Fibroblast of lung (primary cell): ENCODE results near the gene PRSS50. TPM values are rescaled to one million over a fixed set of nuclear protein-coding genes. Genes with fewer than 3 reads are reported as not detected.

ENCODE experiments used
- DNase-seq, 2 donors: peaks; one replicate each; pipeline versions ENCODE4 v3.0.0 to v3.0.0-alpha.2; 2010; ENCODE audit warnings: low read depth in 2 of 2
- H2AFZ ChIP-seq: 2 replicates; pipeline ENCODE4 v1.5.1; 2012; ENCODE audit warnings: low read length, control low read depth, inconsistent platforms
- H3K27ac ChIP-seq: 2 replicates; pipeline ENCODE4 v1.5.1; 2011; ENCODE audit warnings: low read length, control low read depth; ENCODE audit not compliant: insufficient read depth
- H3K27me3 ChIP-seq: 2 replicates; pipeline ENCODE4 v1.5.1; 2011; ENCODE audit warnings: mild to moderate bottlenecking, low read length; ENCODE audit not compliant: control insufficient read depth, insufficient read depth
- H3K36me3 ChIP-seq: 2 replicates; pipeline ENCODE4 v1.5.1; 2011; ENCODE audit warnings: low read length; ENCODE audit not compliant: control insufficient read depth, insufficient read depth
- H3K4me1 ChIP-seq: 2 replicates; pipeline ENCODE4 v1.5.1; 2011; ENCODE audit warnings: low read length; ENCODE audit not compliant: control insufficient read depth, insufficient read depth; ENCODE audit errors: extremely low read depth
- H3K4me2 ChIP-seq: 2 replicates; pipeline ENCODE4 v1.5.1; 2011; ENCODE audit warnings: low read length, control low read depth; ENCODE audit not compliant: insufficient read depth; ENCODE audit errors: extremely low read depth
- H3K4me3 ChIP-seq, 4 experiments: fragments of 200-600 bp in 1 of 4; sonication (generic) in 1 of 4; replicated peaks in 1 of 4; 2 replicates each; pipeline ENCODE4 v1.5.1; 2011 to 2016; ENCODE audit warnings: low read length in 4 of 4, low read depth in 3 of 4, mild to moderate bottlenecking in 3 of 4, control low read depth in 2 of 4, inconsistent platforms in 1 of 4, mixed read lengths in 1 of 4; ENCODE audit not compliant: insufficient read depth in 1 of 4; ENCODE audit errors: control extremely low read depth in 1 of 4
- H3K79me2 ChIP-seq: 2 replicates; pipeline ENCODE4 v1.5.1; 2012; ENCODE audit warnings: mild to moderate bottlenecking, low read length, inconsistent platforms; ENCODE audit not compliant: control insufficient read depth, insufficient read depth
- H3K9ac ChIP-seq: 2 replicates; pipeline ENCODE4 v1.5.1; 2011; ENCODE audit warnings: mild to moderate bottlenecking, low read length, control low read depth; ENCODE audit not compliant: insufficient read depth
- H3K9me3 ChIP-seq: 2 replicates; pipeline ENCODE4 v1.5.1; 2012; ENCODE audit warnings: low read depth, low read length; ENCODE audit not compliant: control insufficient read depth, insufficient read depth
- H4K20me1 ChIP-seq: 2 replicates; pipeline ENCODE4 v1.5.1; 2011; ENCODE audit warnings: low read length; ENCODE audit not compliant: control insufficient read depth, insufficient read depth; ENCODE audit errors: extremely low read depth
- CTCF ChIP-seq, 2 donors: IDR thresholded peaks in 1 of 2; conservative IDR thresholded peaks in 1 of 2; 1 replicate in 1 of 2; 2 replicates in 1 of 2; pipeline ENCODE4 v1.5.1; 2011 to 2012; ENCODE audit warnings: low read length in 2 of 2, control low read depth in 1 of 2, inconsistent platforms in 1 of 2, low read depth in 1 of 2, mild to moderate bottlenecking in 1 of 2
- EZH2 ChIP-seq: IDR thresholded peaks from 2 replicates; pipeline ENCODE4 v1.5.1; 2012; ENCODE audit warnings: low read length, control low read depth, mild to moderate bottlenecking; ENCODE audit errors: missing control alignments
- polyA plus RNA-seq, 2 donors: library from polyadenylated mRNA; depleted of rRNA in 1 of 2; stranded (reverse) in 1 of 2; unstranded in 1 of 2; fragments of >200 nt; gene quantifications; 2 replicates each; pipeline ENCODE4 v1.2.1, GENCODE V29; 2011 to 2012; ENCODE audit warnings: missing spikeins in 1 of 2
- total RNA-seq: library from RNA; depleted of rRNA; stranded (reverse); fragments of >200 nt; gene quantifications from 2 replicates; pipeline ENCODE4 v1.2.1, GENCODE V29; 2014

The PRSS50 gene
- total and polyA plus RNA-seq, 2 donors (not counting 1 experiment from before 2014, with no cell fraction given) = not detected

GRCh38 chr3:46685446-46685845 is 32.2 kb downstream of the PRSS50 start:
- TF ChIP-seq EZH2 = no peak
- no peak for TF ChIP-seq CTCF (conservative IDR thresholded peaks at IDR 0.05 in 1 of 2, IDR thresholded peaks at IDR 0.05 in 1 of 2; ENCODE audit: low read depth in 1 of 2, low read length in 2 of 2)
- Histone ChIP-seq H3K79me2 (no peaks in the 10 kb centered on the region), H3K9ac (no peak overlapping the region), H2AFZ (no peak overlapping the region), H3K4me2 (no peak overlapping the region), H4K20me1 (no peaks in the 10 kb centered on the region), H3K27ac (no peak overlapping the region), H3K36me3 (no peaks in the 10 kb centered on the region), H3K27me3 (no peaks in the 10 kb centered on the region), H3K9me3 (no peaks in the 10 kb centered on the region), H3K4me1 (no peaks in the 10 kb centered on the region), H3K4me3 (no peak overlapping the region)
- DNase-seq = no peak

GRCh38 chr3:46684891-46685290 is 32.8 kb downstream of the PRSS50 start:
- no peak overlapping the region for H3K4me3 ChIP-seq
- H3K4me2 ChIP-seq = no peak overlapping the region
- H3K36me3 ChIP-seq = no peaks in the 10 kb centered on the region
- DNase-seq = no peak
- TF ChIP-seq EZH2 (no peak), CTCF (conservative IDR thresholded peaks at IDR 0.05 in 1 of 2, IDR thresholded peaks at IDR 0.05 in 1 of 2; ENCODE audit: low read depth in 1 of 2, low read length in 2 of 2) (no peak)
- no peaks in the 10 kb centered on the region for H3K79me2 ChIP-seq
- H3K27me3 ChIP-seq = no peaks in the 10 kb centered on the region
- no peak overlapping the region for H2AFZ ChIP-seq
- no peak overlapping the region for H3K9ac ChIP-seq
- H3K9me3 ChIP-seq = no peaks in the 10 kb centered on the region
- no peak overlapping the region for H3K27ac ChIP-seq
- no peaks in the 10 kb centered on the region for H4K20me1 ChIP-seq
- no peaks in the 10 kb centered on the region for H3K4me1 ChIP-seq

GRCh38 chr3:46682974-46683373 is 34.7 kb downstream of the PRSS50 start:
- H3K9me3 ChIP-seq = no peaks in the 10 kb centered on the region
- H3K27ac ChIP-seq = no peak overlapping the region
- no peak overlapping the region for H3K4me2 ChIP-seq
- H3K9ac ChIP-seq = no peak overlapping the region
- no peak for TF ChIP-seq CTCF (conservative IDR thresholded peaks at IDR 0.05 in 1 of 2, IDR thresholded peaks at IDR 0.05 in 1 of 2; ENCODE audit: low read depth in 1 of 2, low read length in 2 of 2)
- TF ChIP-seq EZH2 = no peak
- H3K36me3 ChIP-seq = no peaks in the 10 kb centered on the region
- H4K20me1 ChIP-seq = no peaks in the 10 kb centered on the region
- no peak overlapping the region for H3K4me3 ChIP-seq
- no peak for DNase-seq
- H3K27me3 ChIP-seq = no peaks in the 10 kb centered on the region
- H3K4me1 ChIP-seq = no peaks in the 10 kb centered on the region
- H2AFZ ChIP-seq = no peak overlapping the region
- H3K79me2 ChIP-seq = no peaks in the 10 kb centered on the region
